LoVo (cell line): Measurements from ENCODE around the gene HTRA3.

Experiments used
- DNase-seq: peaks from one replicate; pipeline ENCODE4 v3.0.0-alpha.2; 2016; ENCODE audit warnings: low spot score

HTRA3 gene

DNA sequence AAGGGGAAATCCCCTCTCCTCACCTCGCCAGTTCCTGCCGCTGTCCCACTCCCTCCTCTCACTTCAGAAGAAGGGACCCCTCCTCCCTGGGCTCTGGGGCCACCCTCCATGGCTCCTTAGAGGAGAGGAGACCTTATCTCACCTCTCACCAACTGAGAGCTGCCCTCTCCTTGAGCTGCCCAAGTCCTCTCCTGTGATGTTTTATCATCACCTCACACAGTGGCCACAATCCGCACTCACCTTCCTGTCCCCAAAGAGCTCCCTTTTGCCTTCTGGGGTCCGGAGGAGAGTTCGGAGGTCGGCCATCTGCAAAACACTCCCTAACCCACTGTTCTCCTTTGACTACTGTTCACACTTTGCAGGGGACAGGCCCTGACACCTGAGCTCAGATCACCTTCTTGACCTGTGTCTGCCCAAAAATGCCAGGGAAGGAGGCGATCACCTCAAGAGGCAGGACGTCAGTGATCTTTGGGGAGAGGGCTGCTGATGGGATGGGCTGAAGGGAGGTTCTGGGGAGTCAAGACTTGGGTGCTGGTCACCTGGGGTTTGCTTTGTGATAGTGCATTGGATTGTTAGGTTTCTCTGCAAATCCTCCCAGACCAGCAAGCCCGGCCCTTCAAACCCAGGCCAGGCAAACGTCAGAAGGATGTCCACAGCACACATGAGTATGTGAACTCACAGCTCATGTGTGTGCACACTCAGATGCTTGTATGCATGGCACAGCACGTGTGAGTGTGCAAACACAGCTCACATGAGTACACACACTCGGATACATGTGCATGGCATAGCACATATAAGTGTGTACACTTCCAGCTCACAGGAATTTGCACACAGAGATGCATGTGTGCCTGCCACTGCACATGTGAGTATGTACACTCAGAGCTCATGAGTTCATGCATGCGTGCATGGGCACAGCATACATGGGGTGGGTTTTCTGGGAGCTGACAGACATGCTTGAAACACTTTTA lies 41.8 kb downstream of the HTRA3 start:
- no peak for DNase-seq

DNA sequence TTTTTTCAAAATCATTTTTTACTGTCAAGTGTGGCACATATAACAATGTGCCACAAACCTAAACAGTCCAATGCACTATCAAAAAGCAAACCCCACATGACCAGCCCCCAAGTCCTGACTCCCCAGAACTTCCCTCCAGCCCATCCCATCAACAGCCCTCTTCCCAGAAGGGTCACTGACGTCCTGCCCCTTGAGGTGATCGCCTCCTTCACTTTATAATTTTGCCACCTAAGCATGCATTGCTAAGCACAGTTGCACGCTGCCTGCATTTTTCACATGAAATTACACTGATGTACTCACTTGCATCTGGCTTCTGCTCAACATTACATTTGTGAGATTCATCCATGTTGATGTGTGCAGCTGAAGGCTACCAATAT lies 42.5 kb downstream of the HTRA3 start:
- DNase-seq: no peak

- no peak for DNase-seq
These were observed 43.4 kb downstream of the HTRA3 start for GRCh38 chr4:8312976-8313375.

DNA sequence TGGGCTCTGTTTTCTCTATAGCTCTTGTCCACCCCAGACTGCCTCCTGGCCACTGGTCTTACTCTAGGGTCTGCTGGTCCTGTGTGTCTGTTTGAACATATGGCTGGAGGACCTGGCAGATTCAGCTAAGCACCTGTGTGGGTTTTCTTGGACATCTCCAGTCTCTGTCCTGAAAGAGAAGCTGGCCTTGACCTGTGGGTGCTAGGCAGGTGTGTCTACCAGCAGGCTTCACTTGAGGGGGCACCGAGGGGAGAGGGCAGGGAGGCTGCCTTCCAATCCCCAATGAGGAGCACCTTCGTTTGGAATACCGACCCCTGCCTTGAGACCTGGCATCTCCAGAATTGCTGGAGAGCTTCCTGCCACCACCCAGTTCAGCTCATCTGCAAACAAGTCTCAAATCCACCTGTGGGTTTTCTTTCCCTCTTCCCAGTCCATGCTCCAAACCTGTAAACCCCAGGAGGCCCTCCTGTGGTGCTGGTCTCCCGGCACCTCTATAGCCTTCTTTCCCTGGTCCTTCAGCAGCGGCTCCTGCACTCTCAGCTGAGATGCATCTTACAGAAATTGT lies 45.2 kb downstream of the HTRA3 start:
- DNase-seq: no peak

GRCh38 chr4:8315435-8316250 lies 46.1 kb downstream of the HTRA3 start:
- DNase-seq: peak; percentile 27

DNA sequence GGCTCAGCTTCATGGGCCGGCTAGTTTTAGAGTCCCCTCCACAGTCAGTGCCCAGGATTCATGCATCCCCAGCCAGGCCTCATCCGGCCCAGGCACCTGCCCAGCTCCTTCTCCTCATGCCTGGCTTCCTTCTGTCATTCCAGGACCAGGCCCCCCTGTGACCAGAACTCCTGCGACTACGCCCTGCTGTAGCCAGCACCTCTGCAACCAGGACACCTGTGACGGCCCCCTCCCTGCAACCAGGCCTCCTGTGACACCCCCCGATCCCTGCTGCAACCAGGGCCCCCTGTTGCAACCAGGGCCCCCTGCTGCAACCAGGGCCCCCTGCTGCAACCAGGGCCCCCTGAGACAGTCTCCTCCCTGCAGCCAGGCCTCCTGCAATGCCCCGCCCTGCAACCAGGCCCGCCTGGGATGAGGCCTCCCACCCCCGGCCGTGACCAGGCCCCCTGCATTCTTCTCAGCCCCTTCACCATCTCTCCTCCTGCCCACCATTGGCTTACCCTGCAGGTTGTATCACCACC lies 46.8 kb downstream of the HTRA3 start:
- DNase-seq: no peak

GRCh38 chr4:8316911-8317351 lies 47.4 kb downstream of the HTRA3 start:
- no peak for DNase-seq

DNA sequence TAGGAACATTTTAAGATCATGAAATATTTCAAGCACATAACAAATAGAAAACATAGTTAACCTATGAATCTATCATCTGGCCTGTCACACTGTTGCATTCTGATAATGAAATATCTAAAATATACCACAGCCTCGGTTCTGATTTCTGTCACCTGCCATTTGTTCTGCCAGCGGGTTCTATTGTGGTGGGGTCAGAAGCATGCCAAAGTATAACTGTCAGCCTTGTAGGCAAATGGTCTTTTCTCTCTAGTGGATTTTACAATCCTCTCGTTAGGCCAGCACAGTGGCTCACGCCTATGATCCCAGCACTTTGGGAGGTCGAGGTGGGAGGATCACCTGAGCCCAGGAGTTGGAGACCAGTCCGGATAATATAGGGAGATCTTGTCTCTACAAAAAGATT lies 47.9 kb downstream of the HTRA3 start:
- DNase-seq: no peak

DNA sequence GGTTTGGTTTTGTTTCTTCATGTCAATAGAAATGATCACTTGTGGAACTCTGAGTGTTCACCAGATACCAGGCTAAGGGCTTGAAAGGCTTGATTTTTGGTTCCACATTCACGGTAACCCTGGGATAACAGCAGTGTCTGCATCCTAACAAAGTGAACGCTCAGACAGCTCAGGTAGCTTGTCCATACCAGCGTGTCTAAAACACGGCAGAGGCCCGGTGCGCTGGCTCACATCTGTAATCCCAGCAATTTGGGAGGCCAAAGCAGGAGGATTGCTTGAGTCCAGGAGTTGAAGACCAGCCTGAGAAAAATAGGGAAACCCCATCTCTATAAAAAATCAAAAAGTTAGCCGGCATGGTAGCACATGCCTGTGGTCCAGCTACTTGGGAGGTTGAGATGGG lies 49.0 kb downstream of the HTRA3 start:
- no peak for DNase-seq

GRCh38 chr4:8319061-8319460 lies 49.5 kb downstream of the HTRA3 start:
- DNase-seq: no peak

- DNase-seq: no peak
These were observed 50.3 kb downstream of the HTRA3 start for GRCh38 chr4:8319731-8320385.

GRCh38 chr4:8320386-8320750 lies 50.8 kb downstream of the HTRA3 start:
- no peak for DNase-seq

DNA sequence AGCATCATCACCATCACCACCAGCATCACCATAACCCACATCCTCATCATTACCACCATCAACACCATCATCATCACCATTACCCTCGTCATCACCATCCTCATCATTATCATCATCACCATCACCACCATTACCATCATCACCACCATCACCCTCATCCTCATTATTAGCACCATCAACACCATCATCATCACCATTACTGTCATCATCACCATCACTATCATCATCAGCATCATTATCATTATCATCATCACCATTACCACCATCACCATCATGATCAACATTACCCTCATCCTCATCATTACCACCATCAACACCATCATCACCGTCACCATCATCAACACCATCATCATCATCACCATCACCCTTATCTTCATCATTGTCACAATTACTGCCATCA lies 51.7 kb downstream of the HTRA3 start:
- DNase-seq: no peak

GRCh38 chr4:8321771-8322170 lies 52.2 kb downstream of the HTRA3 start:
- no peak for DNase-seq

DNA sequence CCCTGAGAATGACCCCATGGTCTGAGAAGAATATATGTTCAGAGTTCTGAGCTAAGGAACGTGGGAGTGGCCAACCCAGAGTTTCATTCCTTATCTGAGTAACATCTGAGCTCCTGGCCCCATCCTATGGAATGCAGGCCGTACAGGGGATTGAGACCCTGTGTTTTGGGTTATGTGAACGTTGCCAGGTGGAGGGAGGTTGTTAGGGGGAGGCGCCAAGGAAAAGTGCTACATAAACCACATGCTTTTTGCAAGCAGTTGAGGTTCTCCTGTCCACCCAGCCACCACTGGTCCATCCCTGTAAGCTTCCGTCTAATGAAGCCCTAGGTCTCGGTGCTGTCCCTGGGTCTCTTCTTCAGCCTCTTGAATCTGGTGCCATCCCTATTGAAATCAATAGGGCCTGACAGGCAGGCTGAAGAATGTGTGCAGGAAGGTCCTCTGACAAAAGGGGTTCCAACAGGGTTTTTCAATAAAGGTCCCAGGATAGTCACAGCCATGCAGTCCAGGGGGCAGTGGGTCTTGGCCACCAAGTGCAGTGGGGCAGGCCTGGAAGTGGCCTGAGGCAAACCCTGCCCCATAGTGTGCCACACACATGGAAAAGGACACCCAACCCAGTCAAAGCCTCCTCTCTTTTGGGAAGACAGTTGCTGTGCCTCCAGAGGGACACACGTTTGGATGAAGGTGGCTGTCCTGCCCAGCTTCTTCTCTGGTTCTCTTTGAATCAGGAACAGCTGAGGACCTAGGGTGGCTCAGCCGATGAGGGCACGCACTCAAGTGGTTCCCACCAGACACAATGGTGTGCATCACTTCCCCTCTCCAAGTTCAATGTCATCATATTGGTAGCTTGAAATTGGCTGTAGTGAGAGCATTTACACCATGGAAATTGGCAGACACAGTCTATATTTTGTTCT lies 53.5 kb downstream of the HTRA3 start:
- DNase-seq: no peak

DNA sequence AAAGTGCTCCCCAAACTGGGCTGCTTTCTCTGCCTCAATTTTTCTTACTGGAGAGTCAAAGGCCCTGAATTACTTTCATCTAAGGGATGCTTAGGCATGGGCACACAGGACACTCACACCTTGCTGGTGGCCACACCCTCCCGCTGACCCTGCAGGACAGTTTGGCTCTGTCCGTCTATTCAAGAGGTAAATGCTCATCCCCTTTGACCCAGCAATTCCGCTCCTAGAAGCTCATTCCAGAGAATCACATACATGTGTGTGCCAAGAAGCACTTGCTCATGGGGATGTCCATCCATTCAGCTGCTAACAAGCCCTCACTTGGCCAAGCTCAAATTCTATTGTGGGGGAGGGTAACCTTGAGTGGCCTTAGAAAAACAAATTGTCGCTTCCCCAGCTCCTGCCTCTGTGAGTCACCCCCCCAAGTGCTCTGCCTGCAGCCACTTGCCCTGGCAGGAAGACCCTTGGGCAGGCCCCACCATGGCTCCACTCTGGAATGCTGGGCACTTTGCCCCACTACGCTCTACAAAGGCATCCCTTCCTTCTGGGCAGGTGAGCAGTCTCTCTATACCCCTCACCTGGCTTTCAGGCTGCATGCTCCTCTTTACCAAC lies 54.5 kb downstream of the HTRA3 start:
- DNase-seq: no peak

- DNase-seq: no peak
These were observed 55.2 kb downstream of the HTRA3 start for GRCh38 chr4:8324640-8325239.

GRCh38 chr4:8325291-8325973 lies 55.9 kb downstream of the HTRA3 start:
- DNase-seq: no peak

GRCh38 chr4:8326206-8326605 lies 56.7 kb downstream of the HTRA3 start:
- no peak for DNase-seq

- DNase-seq: no peak
These were observed 58.9 kb downstream of the HTRA3 start for GRCh38 chr4:8328456-8328855.
